Measurements from ENCODE around the gene IGFBP3.

Gene IGFBP3

GRCh38 chr7:45894665-45895062 lies 26.4 kb downstream of the IGFBP3 start:
- Histone ChIP-seq H3K36me3 (ENCODE audit: control insufficient read depth, insufficient read depth, low read length) (no peaks in the 10 kb centered on the region), H3K27me3 (ENCODE audit: insufficient read depth, low read length, poor library complexity) (peaks cover 2% of the 10 kb centered on the region), H3K4ac (ENCODE audit: low read depth, low read length) (no peak overlapping the region), H2BK15ac (replicated peaks; ENCODE audit: low read depth) (no peak overlapping the region), H3K79me1 (ENCODE audit: low read length) (no peaks in the 10 kb centered on the region), H2BK5ac (ENCODE audit: low read length) (no peak overlapping the region), H3K23ac (ENCODE audit: low read length) (no peak overlapping the region), H3K18ac (ENCODE audit: low read length) (no peak overlapping the region), H4K5ac (ENCODE audit: low read length) (no peak overlapping the region), H3K27ac (ENCODE audit: low read depth, low read length) (no peak overlapping the region), H2AK5ac (ENCODE audit: low read length) (no peak overlapping the region), H3K4me1 (ENCODE audit: control insufficient read depth, low read depth, low read length) (no peaks in the 10 kb centered on the region), H3K56ac (ENCODE audit: low read length) (no peak overlapping the region), H3K79me2 (ENCODE audit: control insufficient read depth, insufficient read depth, low read length) (no peaks in the 10 kb centered on the region), H3K9ac (ENCODE audit: low read length) (no peak overlapping the region), H4K8ac (ENCODE audit: low read depth, low read length) (no peak overlapping the region), H2BK120ac (ENCODE audit: low read depth, low read length) (no peak overlapping the region), H3K4me2 (ENCODE audit: low read length) (no peak overlapping the region), H3K4me3 (ENCODE audit: low read length) (no peak overlapping the region)
- no peak for DNase-seq

GRCh38 chr7:45893996-45894664 lies 26.9 kb downstream of the IGFBP3 start:
- no peak for DNase-seq
- no peak overlapping the region for H4K8ac ChIP-seq (ENCODE audit: low read depth, low read length)
- no peak overlapping the region for H3K4me2 ChIP-seq (ENCODE audit: low read length)
- no peak overlapping the region for H2BK5ac ChIP-seq (ENCODE audit: low read length)
- H3K79me2 ChIP-seq (ENCODE audit: control insufficient read depth, insufficient read depth, low read length), result no peaks in the 10 kb centered on the region
- H3K56ac ChIP-seq (ENCODE audit: low read length), result no peak overlapping the region
- H2AK5ac ChIP-seq (ENCODE audit: low read length), result no peak overlapping the region
- H4K5ac ChIP-seq (ENCODE audit: low read length), result no peak overlapping the region
- H3K4ac ChIP-seq (ENCODE audit: low read depth, low read length), result no peak overlapping the region
- no peak overlapping the region for H3K18ac ChIP-seq (ENCODE audit: low read length)
- no peaks in the 10 kb centered on the region for H3K79me1 ChIP-seq (ENCODE audit: low read length)
- H2BK15ac ChIP-seq (replicated peaks; ENCODE audit: low read depth), result no peak overlapping the region
- WGBS (ENCODE audit: extremely low coverage, insufficient coverage, low lambda C conversion rate), result no CpG with 5 or more reads among the region's 4 CpGs
- no peak overlapping the region for H3K4me3 ChIP-seq (ENCODE audit: low read length)
- no peaks in the 10 kb centered on the region for H3K36me3 ChIP-seq (ENCODE audit: control insufficient read depth, insufficient read depth, low read length)
- H3K23ac ChIP-seq (ENCODE audit: low read length), result no peak overlapping the region
- H2BK120ac ChIP-seq (ENCODE audit: low read depth, low read length), result no peak overlapping the region
- H3K27me3 ChIP-seq (ENCODE audit: insufficient read depth, low read length, poor library complexity), result peaks cover 7% of the 10 kb centered on the region
- H3K27ac ChIP-seq (ENCODE audit: low read depth, low read length), result no peak overlapping the region
- H3K9ac ChIP-seq (ENCODE audit: low read length), result no peak overlapping the region
- no peaks in the 10 kb centered on the region for H3K4me1 ChIP-seq (ENCODE audit: control insufficient read depth, low read depth, low read length)

- no peak for DNase-seq
- H3K4me2 ChIP-seq (ENCODE audit: low read length), result no peak overlapping the region
- H3K4me3 ChIP-seq (ENCODE audit: low read length), result no peak overlapping the region
- no peak overlapping the region for H3K18ac ChIP-seq (ENCODE audit: low read length)
- H4K8ac ChIP-seq (ENCODE audit: low read depth, low read length), result no peak overlapping the region
- no peak overlapping the region for H2BK15ac ChIP-seq (replicated peaks; ENCODE audit: low read depth)
- H2BK5ac ChIP-seq (ENCODE audit: low read length), result no peak overlapping the region
- no peaks in the 10 kb centered on the region for H3K36me3 ChIP-seq (ENCODE audit: control insufficient read depth, insufficient read depth, low read length)
- H3K27ac ChIP-seq (ENCODE audit: low read depth, low read length), result no peak overlapping the region
- H3K79me2 ChIP-seq (ENCODE audit: control insufficient read depth, insufficient read depth, low read length), result no peaks in the 10 kb centered on the region
- H3K23ac ChIP-seq (ENCODE audit: low read length), result no peak overlapping the region
- no peak overlapping the region for H4K5ac ChIP-seq (ENCODE audit: low read length)
- peaks cover 7% of the 10 kb centered on the region for H3K27me3 ChIP-seq (ENCODE audit: insufficient read depth, low read length, poor library complexity)
- H3K56ac ChIP-seq (ENCODE audit: low read length), result no peak overlapping the region
- no peak overlapping the region for H2BK120ac ChIP-seq (ENCODE audit: low read depth, low read length)
- WGBS (ENCODE audit: extremely low coverage, insufficient coverage, low lambda C conversion rate), result no CpG with 5 or more reads among the region's 5 CpGs
- H2AK5ac ChIP-seq (ENCODE audit: low read length), result no peak overlapping the region
- H3K4me1 ChIP-seq (ENCODE audit: control insufficient read depth, low read depth, low read length), result no peaks in the 10 kb centered on the region
- H3K4ac ChIP-seq (ENCODE audit: low read depth, low read length), result no peak overlapping the region
- no peaks in the 10 kb centered on the region for H3K79me1 ChIP-seq (ENCODE audit: low read length)
- no peak overlapping the region for H3K9ac ChIP-seq (ENCODE audit: low read length)
Observed at GRCh38 chr7:45893374-45893995, 27.6 kb downstream of the IGFBP3 start.

GRCh38 chr7:45892407-45893035 lies 28.6 kb downstream of the IGFBP3 start:
- Histone ChIP-seq H2BK5ac (ENCODE audit: low read length) (no peak overlapping the region), H3K18ac (ENCODE audit: low read length) (no peak overlapping the region), H3K4me2 (ENCODE audit: low read length) (no peak overlapping the region), H3K79me2 (ENCODE audit: control insufficient read depth, insufficient read depth, low read length) (no peaks in the 10 kb centered on the region), H3K27me3 (ENCODE audit: insufficient read depth, low read length, poor library complexity) (peaks cover 13% of the 10 kb centered on the region), H3K56ac (ENCODE audit: low read length) (no peak overlapping the region), H3K23ac (ENCODE audit: low read length) (no peak overlapping the region), H4K8ac (ENCODE audit: low read depth, low read length) (no peak overlapping the region), H2BK120ac (ENCODE audit: low read depth, low read length) (no peak overlapping the region), H3K36me3 (ENCODE audit: control insufficient read depth, insufficient read depth, low read length) (no peaks in the 10 kb centered on the region), H4K5ac (ENCODE audit: low read length) (no peak overlapping the region), H2AK5ac (ENCODE audit: low read length) (no peak overlapping the region), H3K9ac (ENCODE audit: low read length) (no peak overlapping the region), H3K27ac (ENCODE audit: low read depth, low read length) (no peak overlapping the region), H2BK15ac (replicated peaks; ENCODE audit: low read depth) (no peak overlapping the region), H3K4me3 (ENCODE audit: low read length) (no peak overlapping the region), H3K79me1 (ENCODE audit: low read length) (no peaks in the 10 kb centered on the region), H3K4ac (ENCODE audit: low read depth, low read length) (no peak overlapping the region), H3K4me1 (ENCODE audit: control insufficient read depth, low read depth, low read length) (no peaks in the 10 kb centered on the region)
- no CpG with 5 or more reads among the region's 6 CpGs for WGBS (ENCODE audit: extremely low coverage, insufficient coverage, low lambda C conversion rate)
- DNase-seq, result no peak

GRCh38 chr7:45891462-45892402 lies 29.3 kb downstream of the IGFBP3 start:
- H3K27me3 ChIP-seq (ENCODE audit: insufficient read depth, low read length, poor library complexity), result peaks cover 13% of the 10 kb centered on the region
- no peak overlapping the region for H3K9ac ChIP-seq (ENCODE audit: low read length)
- no peak overlapping the region for H4K8ac ChIP-seq (ENCODE audit: low read depth, low read length)
- no peak for DNase-seq
- no CpG with 5 or more reads among the region's 10 CpGs for WGBS (ENCODE audit: extremely low coverage, insufficient coverage, low lambda C conversion rate)
- H3K18ac ChIP-seq (ENCODE audit: low read length), result no peak overlapping the region
- no peak overlapping the region for H2BK5ac ChIP-seq (ENCODE audit: low read length)
- H3K4me3 ChIP-seq (ENCODE audit: low read length), result no peak overlapping the region
- no peak overlapping the region for H2AK5ac ChIP-seq (ENCODE audit: low read length)
- no peak overlapping the region for H3K56ac ChIP-seq (ENCODE audit: low read length)
- no peak overlapping the region for H4K5ac ChIP-seq (ENCODE audit: low read length)
- no peaks in the 10 kb centered on the region for H3K4me1 ChIP-seq (ENCODE audit: control insufficient read depth, low read depth, low read length)
- no peak overlapping the region for H2BK15ac ChIP-seq (replicated peaks; ENCODE audit: low read depth)
- H3K23ac ChIP-seq (ENCODE audit: low read length), result no peak overlapping the region
- H3K4ac ChIP-seq (ENCODE audit: low read depth, low read length), result no peak overlapping the region
- no peak overlapping the region for H2BK120ac ChIP-seq (ENCODE audit: low read depth, low read length)
- no peaks in the 10 kb centered on the region for H3K79me1 ChIP-seq (ENCODE audit: low read length)
- H3K4me2 ChIP-seq (ENCODE audit: low read length), result no peak overlapping the region
- no peaks in the 10 kb centered on the region for H3K36me3 ChIP-seq (ENCODE audit: control insufficient read depth, insufficient read depth, low read length)
- no peak overlapping the region for H3K27ac ChIP-seq (ENCODE audit: low read depth, low read length)
- no peaks in the 10 kb centered on the region for H3K79me2 ChIP-seq (ENCODE audit: control insufficient read depth, insufficient read depth, low read length)

All from mesendoderm (in vitro differentiated cells).